Psoas muscle (tissue), 8 donors: ENCODE data around the gene C22orf31. TPM values are rescaled to one million over a fixed set of nuclear protein-coding genes. Genes with fewer than 3 reads are reported as not detected.

Experiments used
- ATAC-seq, 4 donors: fragments of 200-7000 bp; cut with Tn5 transposase; one replicate each; pipeline ENCODE4 v1.9.1; 2020; ENCODE audit warnings: moderate library complexity in 3 of 4, mild to moderate bottlenecking in 2 of 4
- DNase-seq, 2 donors: peaks; one replicate each; pipeline ENCODE4 v3.0.0-alpha.2; 2020
- H3K27ac ChIP-seq: fragments of 200-600 bp; one replicate; pipeline ENCODE4 v1.8.0; 2022
- H3K27me3 ChIP-seq, 3 donors: fragments of 200-600 bp in 1 of 3; one replicate each; pipeline versions ENCODE4 v1.6.1 to v1.8.0; 2013 to 2022; ENCODE audit warnings: low read length in 2 of 3, mild to moderate bottlenecking in 2 of 3, moderate library complexity in 1 of 3; ENCODE audit not compliant: insufficient read depth in 3 of 3
- H3K36me3 ChIP-seq, 2 donors: fragments of 200-600 bp in 1 of 2; one replicate each; pipeline versions ENCODE4 v1.6.1 to v1.8.0; 2013 to 2022; ENCODE audit warnings: low read depth in 1 of 2, mild to moderate bottlenecking in 1 of 2, moderate library complexity in 1 of 2; ENCODE audit not compliant: insufficient read depth in 1 of 2
- H3K4me1 ChIP-seq: fragments of 200-600 bp; one replicate; pipeline ENCODE4 v1.8.0; 2022
- H3K4me3 ChIP-seq: fragments of 200-600 bp; one replicate; pipeline ENCODE4 v1.8.0; 2022; ENCODE audit warnings: mild to moderate bottlenecking
- H3K9me3 ChIP-seq: fragments of 200-600 bp; one replicate; pipeline ENCODE4 v1.8.0; 2022
- CTCF ChIP-seq: fragments of 200-600 bp; IDR thresholded peaks from one replicate; pipeline ENCODE4 v1.8.0; 2022; ENCODE audit warnings: antibody characterized with exemption
- WGBS, 3 donors: extraction: QIAGEN DNeasy Blood & Tissue Kit; methylation state at CpG; one replicate each; pipeline versions ENCODE4 v1.1.6 to v1.1.7; 2013; 5-methylcytosine and 5-hydroxymethylcytosine counted together
- intact Hi-C, 2 donors: fragments of 100-400 bp; cut with DNase I; formaldehyde crosslinking; loops; one replicate each; pipeline versions ENCODE4 v1.11.0 to v1.14.2; 2022
- long read RNA-seq, 2 donors: library from polyadenylated mRNA; unstranded; transcript quantifications; one replicate each; pipeline ENCODE4 v2.0.0, GENCODE V29; 2021
- polyA plus RNA-seq, 3 donors: library from polyadenylated mRNA; stranded (reverse); fragments of 200-250 nt; gene quantifications; one replicate each; pipeline ENCODE4 v1.2.3, GENCODE V29; 2013
- total RNA-seq, 4 donors: library from RNA; stranded (reverse); fragmentation: NEBNext Ultra II Directional in 2 of 4; extraction: Animal tissue kit (Norgen Biotek cat#: 25700) in 2 of 4; gene quantifications; one replicate each; pipeline versions ENCODE4 v1.2.1 to v1.2.4, GENCODE V29; 2021 to 2023
- donor health status: healthy with polysubstance abuse.
- donor health status: DM: no; HTN: no; CAD: no; lungs with moderate emphysema.
- donor health status: Bipolar disorder and iron deficiency.
- donor health status: healthy.
- donor health status: DM: yes; HTN: yes; CAD: no.
- donor health status: DM: no; HTN: no; CAD: no.
- donor health status: DM: no; HTN: no; CAD: no.
- donor health status: DM: yes; HTN: yes; CAD: no.

The C22orf31 gene
- total RNA-seq (not detected), polyA plus RNA-seq (not detected)
- long read RNA-seq, donor 1, result 0 reads
- long read RNA-seq, donor 2, result 0 reads

- Histone ChIP-seq H3K4me3 (no peak within 1 kb of the TSS), H3K36me3 (no peaks in the 10 kb centered on the region), H3K4me1 (peaks cover 30% of the 10 kb centered on the region), H3K27ac (no peak within 1 kb of the TSS), H3K9me3 (no peaks in the 10 kb centered on the region), H3K27me3 (no peaks in the 10 kb centered on the region)
- no peak for DNase-seq
- ATAC-seq, result no peak
- no peak for TF ChIP-seq CTCF
- intact Hi-C loops, result loop anchor here in 1 of 2 donors (10.0 kb wide), 1 partner anchor 183 kb away; no protein-coding TSS in a partner anchor
- 81 to 90% (median 87%) methylated on average over 2 of the region's 2 CpGs for WGBS, 3 donors
Measured at GRCh38 chr22:29061773-29062172, at the start of gene C22orf31. Gene C22orf31, minus strand, starts transcription at chr22:29061831. Its CDS starts 39 bp downstream, at chr22:29061792.

GRCh38 chr22:29110946-29111345, 49.3 kb upstream of the C22orf31 start:
- no peak for TF ChIP-seq CTCF
- intact Hi-C loops, result no loop called here

GRCh38 chr22:29109822-29110221, 48.2 kb upstream of the C22orf31 start:
- no peak for DNase-seq
- H3K36me3 ChIP-seq, result no peaks in the 10 kb centered on the region
- TF ChIP-seq CTCF, result no peak
- no peaks in the 10 kb centered on the region for H3K9me3 ChIP-seq
- no peak for ATAC-seq
- no peaks in the 10 kb centered on the region for H3K4me1 ChIP-seq
- 57 to 74% (median 63%) methylated on average over 4 of the region's 4 CpGs for WGBS, 3 donors
- no peak overlapping the region for H3K27ac ChIP-seq
- intact Hi-C loops, result no loop called here
- H3K4me3 ChIP-seq, result no peak overlapping the region
- no peaks in the 10 kb centered on the region for H3K27me3 ChIP-seq

More at GRCh38 chr22:29110946-29111345, 49.3 kb upstream of the C22orf31 start:
- Histone ChIP-seq H3K27me3 (no peaks in the 10 kb centered on the region), H3K4me3 (no peak overlapping the region), H3K9me3 (no peaks in the 10 kb centered on the region), H3K27ac (no peak overlapping the region), H3K36me3 (no peaks in the 10 kb centered on the region), H3K4me1 (no peaks in the 10 kb centered on the region)
- ATAC-seq (no peak), DNase-seq (no peak)
- 94 to 98% (median 96%) methylated on average over 1 to 3 of the region's 3 CpGs for WGBS, 3 donors

- 97% methylated on average over 5 of the region's 5 CpGs for WGBS, 3 donors
- H3K27ac ChIP-seq, result no peak overlapping the region
- ATAC-seq (no peak), DNase-seq (no peak)
- H3K27me3 ChIP-seq, result no peaks in the 10 kb centered on the region
- TF ChIP-seq CTCF, result no peak
- no peaks in the 10 kb centered on the region for H3K9me3 ChIP-seq
- H3K36me3 ChIP-seq, result no peaks in the 10 kb centered on the region
- intact Hi-C loops, result no loop called here
- no peak overlapping the region for H3K4me3 ChIP-seq
- H3K4me1 ChIP-seq, result no peaks in the 10 kb centered on the region
Measured at GRCh38 chr22:29108137-29108536, 46.5 kb upstream of the C22orf31 start.

GRCh38 chr22:29106839-29107238, 45.2 kb upstream of the C22orf31 start:
- 42 to 56% (median 48%) methylated on average over 4 of the region's 4 CpGs for WGBS, 3 donors
- no peak for ATAC-seq

More at GRCh38 chr22:29106839-29107238, 45.2 kb upstream of the C22orf31 start:
- Histone ChIP-seq H3K27me3 (no peaks in the 10 kb centered on the region), H3K4me1 (no peaks in the 10 kb centered on the region), H3K9me3 (no peaks in the 10 kb centered on the region), H3K4me3 (no peak overlapping the region), H3K27ac (no peak overlapping the region), H3K36me3 (no peaks in the 10 kb centered on the region)
- intact Hi-C loops, result no loop called here
- no peak for DNase-seq
- TF ChIP-seq CTCF, result no peak
